Measurements from ENCODE around the gene FFAR2. TPM values are rescaled to one million over a fixed set of nuclear protein-coding genes. Genes with fewer than 3 reads are reported as not detected.
A peak's percentile ranks its signal among the peaks of the same experiment; 100 is the strongest.

The FFAR2 gene
- total and polyA plus RNA-seq, 8 donors = 0.18 to 26.6 (median 0.55) TPM; not detected in 1

DNA sequence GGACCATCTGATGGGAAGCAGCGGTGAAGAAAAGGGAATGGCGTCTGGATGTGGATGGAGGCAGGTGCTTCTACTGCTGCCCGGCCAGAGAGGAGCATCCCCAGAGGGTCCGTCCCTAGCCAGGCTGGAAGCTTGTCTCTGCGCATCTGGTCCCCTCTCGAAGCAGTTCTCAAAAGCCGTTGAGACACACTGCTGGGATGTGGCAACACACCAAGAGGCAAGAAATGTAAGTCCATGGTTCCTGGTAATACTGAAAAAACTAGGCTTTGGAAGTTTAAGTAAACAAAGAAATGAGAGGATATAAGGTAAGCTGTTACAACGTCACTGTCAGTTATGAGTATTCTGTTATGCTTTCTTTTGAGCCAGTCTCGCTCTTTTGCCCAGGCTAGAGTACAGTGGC lies 15.1 kb upstream of the FFAR2 start:
- intact Hi-C loops (cut with DNase I) = no loop called here

GRCh38 chr19:35433448-35433847 lies 14.6 kb upstream of the FFAR2 start:
- no peaks in the 10 kb centered on the region for H3K27me3 ChIP-seq
- no peak for ATAC-seq
- no peak for TF ChIP-seq CTCF (IDR thresholded peaks at IDR 0.05)
- H3K36me3 ChIP-seq = no peaks in the 10 kb centered on the region
- no peaks in the 10 kb centered on the region for H3K9me3 ChIP-seq
- intact Hi-C loops (cut with DNase I) = no loop called here
- H3K27ac ChIP-seq = peak overlapping the region in 1 of 2 donors; percentile 88
- no peak for DNase-seq
- no peak overlapping the region for H3K4me3 ChIP-seq
- peaks cover 11 to 98% of the 10 kb centered on the region in 2 donors for H3K4me1 ChIP-seq

More for the DNA sequence above, 15.1 kb upstream of the FFAR2 start:
- ATAC-seq (no peak), DNase-seq (no peak)
- H3K4me3 ChIP-seq = no peak overlapping the region
- H3K27me3 ChIP-seq = no peaks in the 10 kb centered on the region
- H3K4me1 ChIP-seq = peaks cover 11 to 98% of the 10 kb centered on the region in 2 donors
- no peaks in the 10 kb centered on the region for H3K36me3 ChIP-seq
- H3K9me3 ChIP-seq = no peaks in the 10 kb centered on the region
- no peak for TF ChIP-seq CTCF (IDR thresholded peaks at IDR 0.05)
- peak overlapping the region in 1 of 2 donors; percentile 88 for H3K27ac ChIP-seq

DNA sequence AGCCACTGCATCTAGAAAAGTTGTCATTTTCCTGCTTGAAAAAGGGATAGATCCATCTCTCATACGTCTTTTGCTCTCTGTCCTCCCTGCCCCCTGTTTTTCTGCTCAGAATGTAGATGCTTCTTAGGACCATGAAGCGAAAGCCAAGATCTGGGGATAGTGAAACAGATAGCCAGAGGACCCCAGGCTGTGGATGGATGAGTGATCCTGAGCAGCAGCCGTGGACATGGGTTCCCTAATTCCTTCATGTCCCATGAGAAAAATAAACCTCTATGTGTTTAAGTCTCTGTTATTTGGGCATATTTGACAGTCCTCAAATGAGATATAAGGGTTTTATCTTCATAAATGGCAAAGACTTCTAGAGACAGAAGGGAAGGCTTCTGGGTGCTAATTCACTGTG lies 12.2 kb upstream of the FFAR2 start:
- no peak for DNase-seq
- H3K27ac ChIP-seq = peak overlapping the region; percentile 42 to 90

GRCh38 chr19:35436477-35437405 lies 11.3 kb upstream of the FFAR2 start:
- peaks cover 11 to 93% of the 10 kb centered on the region in 2 donors for H3K4me1 ChIP-seq
- ATAC-seq (peak; percentile 62), DNase-seq (peak; percentile 38 to 78 (median 68))
- peak overlapping the region in 1 of 2 donors; percentile 11 for H3K4me3 ChIP-seq
- H3K9me3 ChIP-seq = no peaks in the 10 kb centered on the region
- H3K27me3 ChIP-seq = no peaks in the 10 kb centered on the region
- intact Hi-C loops (cut with DNase I) = no loop called here
- no peaks in the 10 kb centered on the region for H3K36me3 ChIP-seq
- TF ChIP-seq CTCF (IDR thresholded peaks at IDR 0.05) = no peak
- peak overlapping the region; percentile 42 to 90 for H3K27ac ChIP-seq

More for the DNA sequence above, 12.2 kb upstream of the FFAR2 start:
- ATAC-seq = no peak
- TF ChIP-seq CTCF (IDR thresholded peaks at IDR 0.05) = no peak
- Histone ChIP-seq H3K4me1 (peaks cover 11 to 93% of the 10 kb centered on the region in 2 donors), H3K4me3 (peak overlapping the region in 1 of 2 donors; percentile 11), H3K36me3 (no peaks in the 10 kb centered on the region), H3K27me3 (no peaks in the 10 kb centered on the region), H3K9me3 (no peaks in the 10 kb centered on the region)
- intact Hi-C loops (cut with DNase I) = no loop called here

- ATAC-seq (no peak), DNase-seq (no peak)
- Histone ChIP-seq H3K9me3 (no peaks in the 10 kb centered on the region), H3K4me1 (peaks cover 11 to 93% of the 10 kb centered on the region in 2 donors), H3K27ac (peak overlapping the region in 1 of 2 donors; percentile 90), H3K36me3 (no peaks in the 10 kb centered on the region), H3K4me3 (no peak overlapping the region), H3K27me3 (no peaks in the 10 kb centered on the region)
- intact Hi-C loops (cut with DNase I) = no loop called here
- TF ChIP-seq CTCF (IDR thresholded peaks at IDR 0.05) = no peak
These were observed 10.6 kb upstream of the FFAR2 start for GRCh38 chr19:35437406-35437951.

All from left lung (tissue), 10 donors.